Lower lobe of right lung (tissue), 2 donors: Measurements from ENCODE around the gene GABRB1. TPM values are rescaled to one million over a fixed set of nuclear protein-coding genes. Genes with fewer than 3 reads are reported as not detected.

Experiments
- ATAC-seq, 2 donors: fragments of 200-7000 bp; cut with Tn5 transposase; one replicate each; pipeline ENCODE4 v1.9.1; 2020 to 2022; ENCODE audit warnings: mild to moderate bottlenecking in 2 of 2, moderate library complexity in 2 of 2
- DNase-seq: peaks from one replicate; pipeline ENCODE4 v3.0.0-alpha.2; 2020
- H3K27ac ChIP-seq: fragments of 200-600 bp; one replicate; pipeline ENCODE4 v1.8.0; 2022
- H3K27me3 ChIP-seq: fragments of 200-600 bp; one replicate; pipeline ENCODE4 v1.8.0; 2022; ENCODE audit warnings: low read depth
- H3K36me3 ChIP-seq: fragments of 200-600 bp; one replicate; pipeline ENCODE4 v1.8.0; 2022; ENCODE audit warnings: mild to moderate bottlenecking
- H3K4me1 ChIP-seq: fragments of 200-600 bp; one replicate; pipeline ENCODE4 v1.8.0; 2022
- H3K4me3 ChIP-seq: fragments of 200-600 bp; one replicate; pipeline ENCODE4 v1.8.0; 2022; ENCODE audit warnings: mild to moderate bottlenecking
- H3K9me3 ChIP-seq: fragments of 200-600 bp; one replicate; pipeline ENCODE4 v1.8.0; 2022
- CTCF ChIP-seq: fragments of 200-600 bp; IDR thresholded peaks from one replicate; pipeline ENCODE4 v1.8.0; 2022; ENCODE audit warnings: antibody characterized with exemption, mild to moderate bottlenecking
- intact Hi-C: fragments of 100-400 bp; cut with DNase I; formaldehyde crosslinking; loops from one replicate; pipeline ENCODE4 v1.11.0; 2022
- total RNA-seq: library from RNA; stranded (reverse); fragmentation: NEBNext Ultra II Directional; extraction: Animal tissue kit (Norgen Biotek cat#: 25700); gene quantifications from one replicate; pipeline ENCODE4 v1.2.1, GENCODE V29; 2021
- donor health status: DM: no; HTN: yes; CAD: no; lungs with severe emphysema.

Gene GABRB1
- total RNA-seq, 1 donor from 2014 or later, result not detected

- Histone ChIP-seq H3K27ac (no peak overlapping the region), H3K27me3 (no peaks in the 10 kb centered on the region), H3K36me3 (no peaks in the 10 kb centered on the region), H3K4me1 (no peaks in the 10 kb centered on the region), H3K4me3 (no peak overlapping the region), H3K9me3 (no peaks in the 10 kb centered on the region)
- intact Hi-C loops, result no loop called here
- DNase-seq (no peak), ATAC-seq (no peak)
- TF ChIP-seq CTCF, result no peak
Measured at GRCh38 chr4:47110546-47111132, 79.3 kb downstream of the GABRB1 start.

GRCh38 chr4:47118192-47118929 lies 87.0 kb downstream of the GABRB1 start:
- intact Hi-C loops, result no loop called here
- ATAC-seq, result no peak
- no peak overlapping the region for H3K4me3 ChIP-seq
- H3K36me3 ChIP-seq, result no peaks in the 10 kb centered on the region
- no peaks in the 10 kb centered on the region for H3K4me1 ChIP-seq
- no peak for TF ChIP-seq CTCF
- no peak for DNase-seq
- H3K9me3 ChIP-seq, result no peaks in the 10 kb centered on the region
- peaks cover 3% of the 10 kb centered on the region for H3K27me3 ChIP-seq
- H3K27ac ChIP-seq, result no peak overlapping the region

GRCh38 chr4:47120783-47121182 lies 89.4 kb downstream of the GABRB1 start:
- DNase-seq, result no peak
- no peak for TF ChIP-seq CTCF
- H3K4me1 ChIP-seq, result no peaks in the 10 kb centered on the region
- peaks cover 3% of the 10 kb centered on the region for H3K27me3 ChIP-seq
- no peak overlapping the region for H3K27ac ChIP-seq
- intact Hi-C loops, result no loop called here
- no peak overlapping the region for H3K4me3 ChIP-seq
- no peaks in the 10 kb centered on the region for H3K9me3 ChIP-seq
- H3K36me3 ChIP-seq, result no peaks in the 10 kb centered on the region
- ATAC-seq, result no peak

- Histone ChIP-seq H3K9me3 (no peaks in the 10 kb centered on the region), H3K36me3 (no peaks in the 10 kb centered on the region), H3K4me1 (no peaks in the 10 kb centered on the region), H3K27ac (no peak overlapping the region), H3K4me3 (no peak overlapping the region), H3K27me3 (no peaks in the 10 kb centered on the region)
- intact Hi-C loops, result no loop called here
- ATAC-seq (peak; percentile 70 to 74), DNase-seq (no peak)
- peak; percentile 77 for TF ChIP-seq CTCF
Measured at GRCh38 chr4:47122592-47123291, 91.4 kb downstream of the GABRB1 start.

- no peak overlapping the region for H3K4me3 ChIP-seq
- DNase-seq, result no peak
- no peak overlapping the region for H3K27ac ChIP-seq
- no peak for TF ChIP-seq CTCF
- ATAC-seq, result no peak
- H3K9me3 ChIP-seq, result no peaks in the 10 kb centered on the region
- no peaks in the 10 kb centered on the region for H3K4me1 ChIP-seq
- intact Hi-C loops, result no loop called here
- no peaks in the 10 kb centered on the region for H3K36me3 ChIP-seq
- H3K27me3 ChIP-seq, result no peaks in the 10 kb centered on the region
Measured at GRCh38 chr4:47128991-47129390, 97.6 kb downstream of the GABRB1 start.
